ENCODE results near the gene CYB5R2.

DNA sequence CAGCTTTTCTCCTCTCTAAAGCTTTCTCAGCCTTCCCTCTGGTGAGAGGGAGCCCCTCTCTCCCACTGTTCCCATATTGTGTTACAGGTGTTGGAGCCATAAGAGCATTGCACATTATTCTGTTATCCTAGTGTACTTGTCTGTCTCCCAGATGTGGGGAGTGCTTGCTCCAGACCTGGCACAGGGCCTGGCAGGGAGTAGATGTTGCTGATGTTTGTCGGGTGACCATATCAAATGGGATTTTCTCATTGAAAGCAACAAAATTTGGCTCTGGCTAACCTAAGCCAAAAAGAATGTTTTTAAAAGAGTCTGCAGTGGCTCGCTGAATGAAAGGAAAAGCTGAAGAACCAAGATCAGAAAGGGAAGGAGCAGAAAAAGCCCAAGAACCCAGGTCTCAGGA is 41.1 kb downstream of the CYB5R2 start:
- TF ChIP-seq, protein P1, sequence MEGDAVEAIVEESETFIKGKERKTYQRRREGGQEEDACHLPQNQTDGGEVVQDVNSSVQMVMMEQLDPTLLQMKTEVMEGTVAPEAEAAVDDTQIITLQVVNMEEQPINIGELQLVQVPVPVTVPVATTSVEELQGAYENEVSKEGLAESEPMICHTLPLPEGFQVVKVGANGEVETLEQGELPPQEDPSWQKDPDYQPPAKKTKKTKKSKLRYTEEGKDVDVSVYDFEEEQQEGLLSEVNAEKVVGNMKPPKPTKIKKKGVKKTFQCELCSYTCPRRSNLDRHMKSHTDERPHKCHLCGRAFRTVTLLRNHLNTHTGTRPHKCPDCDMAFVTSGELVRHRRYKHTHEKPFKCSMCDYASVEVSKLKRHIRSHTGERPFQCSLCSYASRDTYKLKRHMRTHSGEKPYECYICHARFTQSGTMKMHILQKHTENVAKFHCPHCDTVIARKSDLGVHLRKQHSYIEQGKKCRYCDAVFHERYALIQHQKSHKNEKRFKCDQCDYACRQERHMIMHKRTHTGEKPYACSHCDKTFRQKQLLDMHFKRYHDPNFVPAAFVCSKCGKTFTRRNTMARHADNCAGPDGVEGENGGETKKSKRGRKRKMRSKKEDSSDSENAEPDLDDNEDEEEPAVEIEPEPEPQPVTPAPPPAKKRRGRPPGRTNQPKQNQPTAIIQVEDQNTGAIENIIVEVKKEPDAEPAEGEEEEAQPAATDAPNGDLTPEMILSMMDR (IDR thresholded peaks at IDR 0.05), result no peak
- no peak for TF ChIP-seq ZFX (IDR thresholded peaks at IDR 0.05; ENCODE audit: borderline replicate concordance)
